Duodenal mucosa (tissue), 2 donors: ENCODE results near the gene ATP2B3.

Experiments used
- H3K27ac ChIP-seq: one replicate; pipeline ENCODE4 v1.7.0; 2013; ENCODE audit warnings: low read depth, low read length
- H3K27me3 ChIP-seq, 2 donors: one replicate each; pipeline ENCODE4 v1.7.0; 2013; ENCODE audit warnings: low read length in 2 of 2, control low read depth in 1 of 2; ENCODE audit not compliant: insufficient read depth in 2 of 2, control insufficient read depth in 1 of 2
- H3K36me3 ChIP-seq, 2 donors: one replicate each; pipeline ENCODE4 v1.7.0; 2013; ENCODE audit warnings: low read length in 2 of 2, control low read depth in 1 of 2; ENCODE audit not compliant: insufficient read depth in 2 of 2, control insufficient read depth in 1 of 2
- H3K4me1 ChIP-seq, 2 donors: one replicate each; pipeline ENCODE4 v1.7.0; 2013; ENCODE audit warnings: low read length in 2 of 2, control low read depth in 1 of 2; ENCODE audit not compliant: insufficient read depth in 2 of 2, control insufficient read depth in 1 of 2
- H3K4me3 ChIP-seq, 2 donors: one replicate each; pipeline ENCODE4 v1.7.0; 2013; ENCODE audit warnings: low read length in 2 of 2, low read depth in 1 of 2
- H3K9ac ChIP-seq, 2 donors: one replicate each; pipeline ENCODE4 v1.7.0; 2013; ENCODE audit warnings: low read length in 2 of 2, low read depth in 1 of 2
- H3K9me3 ChIP-seq, 2 donors: one replicate each; pipeline ENCODE4 v1.7.0; 2013; ENCODE audit warnings: low read length in 2 of 2, control low read depth in 1 of 2; ENCODE audit not compliant: control insufficient read depth in 1 of 2

The ATP2B3 gene

GRCh38 chrX:153527208-153527607 lies 9.8 kb downstream of the ATP2B3 start:
- no peak overlapping the region for H3K4me3 ChIP-seq
- H3K27ac ChIP-seq, result no peak overlapping the region
- H3K9ac ChIP-seq, result no peak overlapping the region
- H3K4me1 ChIP-seq, result no peaks in the 10 kb centered on the region
- H3K36me3 ChIP-seq, result no peaks in the 10 kb centered on the region
- H3K27me3 ChIP-seq, result peaks cover 0 to 4% of the 10 kb centered on the region in 2 donors
- H3K9me3 ChIP-seq, result no peaks in the 10 kb centered on the region

- no peak overlapping the region for H3K9ac ChIP-seq
- no peaks in the 10 kb centered on the region for H3K4me1 ChIP-seq
- no peaks in the 10 kb centered on the region for H3K9me3 ChIP-seq
- no peak overlapping the region for H3K27ac ChIP-seq
- no peaks in the 10 kb centered on the region for H3K27me3 ChIP-seq
- no peaks in the 10 kb centered on the region for H3K36me3 ChIP-seq
- no peak overlapping the region for H3K4me3 ChIP-seq
These were observed 13.1 kb downstream of the ATP2B3 start for GRCh38 chrX:153530411-153531129.

- Histone ChIP-seq H3K4me3 (no peak overlapping the region), H3K9me3 (no peaks in the 10 kb centered on the region), H3K9ac (no peak overlapping the region), H3K36me3 (no peaks in the 10 kb centered on the region), H3K4me1 (no peaks in the 10 kb centered on the region), H3K27me3 (no peaks in the 10 kb centered on the region), H3K27ac (no peak overlapping the region)
These were observed 15.6 kb downstream of the ATP2B3 start for GRCh38 chrX:153533091-153533490.

- no peaks in the 10 kb centered on the region for H3K4me1 ChIP-seq
These were observed 19.6 kb downstream of the ATP2B3 start for GRCh38 chrX:153537080-153537479.

DNA sequence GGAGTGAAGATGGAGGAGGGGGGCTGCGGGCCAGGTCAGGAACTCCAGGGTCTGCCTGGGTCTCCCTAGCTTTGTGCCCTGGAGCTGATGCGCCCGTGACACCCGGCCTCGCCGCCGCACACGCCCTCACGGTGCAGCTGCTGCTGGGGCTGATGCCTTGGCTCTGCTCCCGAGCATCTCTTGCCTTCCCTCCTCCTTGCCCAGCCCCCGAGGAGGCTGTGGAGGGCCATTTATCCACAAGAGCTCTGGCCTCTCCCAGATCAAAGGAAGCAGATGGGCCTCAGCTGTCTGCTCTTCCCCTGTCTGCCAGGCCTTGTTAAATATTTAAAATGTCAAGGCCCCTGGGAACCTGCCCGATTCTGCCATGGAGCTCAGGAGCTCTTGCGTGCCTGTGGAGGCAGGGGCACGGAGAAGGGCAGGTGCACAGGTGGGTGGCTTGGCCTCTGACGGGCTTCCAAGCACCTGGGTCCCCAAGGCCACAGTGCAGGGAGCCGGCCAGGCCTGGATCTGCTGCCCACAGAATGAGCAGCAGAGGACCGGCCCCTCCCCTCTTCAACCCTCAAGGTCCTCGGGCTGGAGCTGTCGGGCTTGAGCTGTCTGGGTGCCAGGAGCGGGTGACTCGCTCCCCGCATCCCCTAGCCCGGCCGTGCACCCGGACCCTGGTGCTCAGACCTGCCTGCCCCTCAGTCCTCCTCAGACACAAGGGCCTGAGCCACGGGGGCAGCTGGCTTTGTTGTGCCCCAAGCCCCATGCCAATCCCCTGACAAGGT lies 20.3 kb downstream of the ATP2B3 start:
- H3K36me3 ChIP-seq, result no peaks in the 10 kb centered on the region
- no peak overlapping the region for H3K4me3 ChIP-seq
- no peak overlapping the region for H3K9ac ChIP-seq
- H3K27me3 ChIP-seq, result no peaks in the 10 kb centered on the region
- no peaks in the 10 kb centered on the region for H3K4me1 ChIP-seq
- no peak overlapping the region for H3K27ac ChIP-seq
- no peaks in the 10 kb centered on the region for H3K9me3 ChIP-seq

More at GRCh38 chrX:153537080-153537479, 19.6 kb downstream of the ATP2B3 start:
- Histone ChIP-seq H3K36me3 (no peaks in the 10 kb centered on the region), H3K9me3 (no peaks in the 10 kb centered on the region), H3K27ac (no peak overlapping the region), H3K9ac (no peak overlapping the region), H3K27me3 (no peaks in the 10 kb centered on the region), H3K4me3 (no peak overlapping the region)

DNA sequence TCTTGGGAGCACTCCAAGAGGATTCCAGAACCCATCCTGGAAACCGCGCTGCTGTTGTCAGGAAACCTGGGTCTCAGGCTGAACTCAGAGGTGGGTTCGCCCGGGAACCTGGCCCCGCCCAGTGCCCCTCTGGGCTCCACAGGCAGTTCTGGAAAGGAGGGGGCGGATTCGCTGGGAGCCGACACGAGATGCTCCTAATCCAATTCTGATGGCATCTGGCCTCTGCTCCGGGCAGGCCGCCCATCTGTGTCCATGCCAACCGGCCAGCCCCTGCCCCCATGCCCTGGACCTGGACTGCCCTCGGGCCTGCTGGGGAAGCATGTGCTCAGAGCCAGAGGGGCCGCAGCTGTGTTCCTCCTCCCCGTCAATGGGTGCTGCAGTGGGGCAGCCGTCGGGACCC lies 21.0 kb downstream of the ATP2B3 start:
- H3K4me1 ChIP-seq, result no peaks in the 10 kb centered on the region
- H3K4me3 ChIP-seq, result no peak overlapping the region
- H3K9me3 ChIP-seq, result no peaks in the 10 kb centered on the region
- H3K9ac ChIP-seq, result no peak overlapping the region
- H3K27ac ChIP-seq, result no peak overlapping the region
- H3K27me3 ChIP-seq, result no peaks in the 10 kb centered on the region
- H3K36me3 ChIP-seq, result no peaks in the 10 kb centered on the region

DNA sequence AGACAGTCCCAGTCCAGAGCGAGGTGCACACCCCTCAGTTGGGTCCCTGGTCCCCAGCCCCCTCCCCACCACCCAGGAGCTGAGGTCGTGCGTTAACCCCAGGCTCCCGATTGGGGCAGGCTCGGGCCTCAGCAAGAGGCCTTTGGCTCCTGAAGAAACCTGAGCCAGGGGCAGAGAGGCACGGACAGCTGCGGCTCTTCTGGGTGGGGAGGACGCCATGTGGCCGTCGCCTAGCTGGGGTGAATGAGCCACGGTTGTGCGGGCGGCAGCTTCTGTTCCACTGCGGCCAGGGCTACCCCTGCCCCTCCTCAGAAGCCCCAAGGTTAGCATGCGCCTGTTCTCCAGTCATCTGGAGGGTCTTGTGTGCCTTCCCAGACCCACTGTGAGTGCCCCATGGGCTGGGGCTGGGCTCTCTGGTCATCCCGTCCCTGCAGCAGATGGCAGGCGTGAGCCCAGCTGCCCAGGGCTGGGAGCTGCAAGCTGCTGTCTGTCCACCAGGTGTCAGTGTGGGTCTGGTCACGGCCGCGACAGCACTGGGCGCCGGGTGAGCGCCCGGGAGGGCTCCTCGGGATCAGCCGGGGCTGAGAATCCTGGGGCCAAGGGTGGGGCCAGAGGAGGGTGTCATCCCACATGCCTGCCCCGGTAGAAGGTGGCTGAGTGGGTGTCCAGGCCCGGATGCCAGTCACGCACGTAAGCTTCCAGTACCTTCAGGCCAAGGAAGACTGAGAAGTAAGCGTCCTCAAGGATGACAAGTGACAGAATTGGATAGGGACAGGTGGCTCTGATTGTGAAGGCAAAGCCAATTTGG lies 21.9 kb downstream of the ATP2B3 start:
- Histone ChIP-seq H3K27me3 (no peaks in the 10 kb centered on the region), H3K9ac (no peak overlapping the region), H3K4me1 (no peaks in the 10 kb centered on the region), H3K4me3 (no peak overlapping the region), H3K9me3 (no peaks in the 10 kb centered on the region), H3K27ac (no peak overlapping the region), H3K36me3 (no peaks in the 10 kb centered on the region)

- no peak overlapping the region for H3K27ac ChIP-seq
- no peaks in the 10 kb centered on the region for H3K27me3 ChIP-seq
- H3K4me3 ChIP-seq, result no peak overlapping the region
- no peak overlapping the region for H3K9ac ChIP-seq
- H3K36me3 ChIP-seq, result no peaks in the 10 kb centered on the region
- H3K4me1 ChIP-seq, result no peaks in the 10 kb centered on the region
- no peaks in the 10 kb centered on the region for H3K9me3 ChIP-seq
These were observed 22.5 kb downstream of the ATP2B3 start for GRCh38 chrX:153539979-153540358.

DNA sequence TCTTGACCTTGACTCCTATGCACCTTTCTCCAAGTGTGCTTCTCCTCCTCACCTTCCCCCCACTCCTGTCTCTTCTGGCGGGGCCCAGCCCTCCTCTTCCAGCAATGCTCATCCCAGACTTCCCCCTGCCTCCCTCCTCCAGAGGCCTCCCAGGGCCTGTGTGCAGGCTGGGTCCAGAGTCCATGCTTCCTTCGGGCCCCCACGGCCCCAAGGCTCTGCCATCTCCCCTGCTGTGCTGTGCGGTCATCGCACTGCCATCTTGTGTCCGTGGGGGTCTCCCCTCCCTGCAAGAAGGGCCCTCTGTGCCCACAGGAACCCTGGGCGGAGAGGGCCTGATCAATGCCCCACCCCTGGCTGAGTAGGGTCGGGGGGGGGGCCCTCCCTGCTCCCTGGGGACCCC lies 27.3 kb downstream of the ATP2B3 start:
- no peak overlapping the region for H3K27ac ChIP-seq
- H3K27me3 ChIP-seq, result no peaks in the 10 kb centered on the region
- H3K4me1 ChIP-seq, result no peaks in the 10 kb centered on the region

GRCh38 chrX:153546386-153546785 lies 28.9 kb downstream of the ATP2B3 start:
- Histone ChIP-seq H3K4me3 (no peak overlapping the region), H3K36me3 (no peaks in the 10 kb centered on the region), H3K4me1 (no peaks in the 10 kb centered on the region), H3K27ac (no peak overlapping the region), H3K27me3 (no peaks in the 10 kb centered on the region), H3K9ac (no peak overlapping the region), H3K9me3 (no peaks in the 10 kb centered on the region)

More for the DNA sequence above, 27.3 kb downstream of the ATP2B3 start:
- H3K4me3 ChIP-seq, result no peak overlapping the region
- H3K36me3 ChIP-seq, result no peaks in the 10 kb centered on the region
- H3K9me3 ChIP-seq, result no peaks in the 10 kb centered on the region
- no peak overlapping the region for H3K9ac ChIP-seq
